CD4-positive, alpha-beta T cell treated with Interleukin-6 at 100 ng/mL for 8 hours (primary cell): ENCODE results near the gene EGFL6.
"Not testable (repeated sequence)": the region's sequence is repeated elsewhere in the genome, so short reads cannot be mapped to it uniquely, and the experiment has no call there.

ENCODE experiments used
- DNase-seq: peaks from one replicate; pipeline ENCODE4 v3.0.0-alpha.2; 2020; ENCODE audit warnings: mixed read lengths, low spot score

EGFL6 gene

DNA sequence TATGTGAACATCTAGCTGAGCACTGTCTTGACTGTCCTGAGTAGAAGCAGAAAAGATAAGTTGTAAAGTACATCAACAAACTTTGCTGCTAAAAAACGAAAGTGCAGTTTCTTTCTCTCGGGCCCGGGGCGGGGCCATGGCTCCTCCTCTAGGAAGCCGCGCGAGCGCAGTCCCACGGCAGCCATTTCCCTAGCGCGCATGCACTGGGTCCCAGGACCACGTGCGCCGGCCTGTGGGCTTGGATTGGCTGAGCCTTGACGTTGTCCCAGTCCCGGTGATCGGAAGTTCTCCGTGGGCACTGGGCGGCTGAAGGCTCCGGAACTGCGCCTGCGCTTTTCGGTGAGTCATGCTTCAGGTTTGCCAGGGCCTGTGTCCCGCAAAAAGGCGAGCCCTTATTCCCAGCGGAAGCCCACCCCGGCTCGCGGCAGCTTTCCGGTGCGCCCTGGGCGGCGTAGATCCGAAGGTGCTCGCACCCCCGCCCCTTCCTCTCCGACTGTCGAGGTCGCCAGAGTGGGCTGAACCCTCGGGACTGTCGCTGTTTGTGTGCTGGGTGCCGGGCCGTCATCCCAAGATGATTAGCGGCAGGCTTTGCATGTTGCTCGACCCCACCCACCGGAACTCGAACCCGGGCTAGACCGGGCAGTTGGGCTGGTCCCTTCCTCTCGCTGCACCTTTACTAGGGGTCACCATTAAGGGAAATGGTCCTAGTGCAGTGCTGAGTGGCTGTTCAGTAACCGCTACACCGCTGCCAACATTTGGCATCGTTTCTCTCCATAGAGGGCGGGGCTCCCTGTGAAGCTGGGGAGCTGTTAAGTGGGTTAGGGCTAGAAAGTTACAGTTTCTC, 83.7 kb downstream of the EGFL6 start, which contains the start of gene TCEANC:
Gene TCEANC (plus strand): TSS at position 292 of the 844 bp plus-strand sequence. CDS start 9,368 bp downstream, outside the sequence.
- peak; percentile 96 for DNase-seq

DNA sequence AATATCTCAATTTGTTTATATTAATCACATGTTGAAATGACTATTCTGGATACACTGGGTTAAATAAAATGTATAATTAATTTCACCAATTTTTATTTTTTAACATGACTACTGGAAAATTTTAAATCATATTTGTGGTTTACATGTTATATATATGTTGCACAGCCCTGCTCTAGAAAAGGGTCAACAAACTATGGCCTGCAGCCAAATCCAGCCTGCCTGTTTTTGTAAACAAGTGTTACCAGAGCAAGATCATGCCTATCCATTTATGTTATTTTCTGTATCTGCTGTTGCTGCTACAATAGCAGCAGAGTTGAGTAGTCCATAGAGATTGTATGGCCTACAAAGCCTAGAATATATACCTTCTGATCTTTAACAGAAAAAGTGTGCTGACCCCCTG, 84.7 kb downstream of the EGFL6 start:
- no peak for DNase-seq

- DNase-seq = no peak
Observed at GRCh38 chrX:13655674-13656073, 86.3 kb downstream of the EGFL6 start.

DNA sequence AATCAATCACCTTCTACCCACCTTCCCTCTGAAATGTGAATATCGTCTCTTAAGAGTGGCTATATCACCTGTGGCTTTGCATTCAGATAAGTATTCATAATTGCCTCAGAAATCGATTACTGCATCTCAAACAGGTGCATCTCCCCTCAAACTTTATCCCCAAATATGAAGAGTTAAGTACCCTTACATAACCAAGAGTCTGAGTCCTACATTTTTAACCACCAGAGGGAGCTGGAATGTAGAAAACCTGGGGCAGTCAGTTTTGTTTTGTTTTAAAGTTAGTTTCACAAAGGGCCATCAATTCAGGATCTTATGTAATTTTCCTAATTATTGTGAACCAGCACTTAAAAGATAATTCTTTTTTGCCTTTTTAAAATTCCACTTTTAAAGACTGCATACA, 89.2 kb downstream of the EGFL6 start:
- peak; percentile 61 for DNase-seq

GRCh38 chrX:13659063-13659462, 89.7 kb downstream of the EGFL6 start:
- no peak for DNase-seq

- no peak for DNase-seq
Observed at GRCh38 chrX:13661735-13662288, 92.4 kb downstream of the EGFL6 start.

GRCh38 chrX:13662355-13662791, 93.0 kb downstream of the EGFL6 start:
- no peak for DNase-seq

GRCh38 chrX:13664020-13664419, 94.6 kb downstream of the EGFL6 start:
- no peak for DNase-seq

DNA sequence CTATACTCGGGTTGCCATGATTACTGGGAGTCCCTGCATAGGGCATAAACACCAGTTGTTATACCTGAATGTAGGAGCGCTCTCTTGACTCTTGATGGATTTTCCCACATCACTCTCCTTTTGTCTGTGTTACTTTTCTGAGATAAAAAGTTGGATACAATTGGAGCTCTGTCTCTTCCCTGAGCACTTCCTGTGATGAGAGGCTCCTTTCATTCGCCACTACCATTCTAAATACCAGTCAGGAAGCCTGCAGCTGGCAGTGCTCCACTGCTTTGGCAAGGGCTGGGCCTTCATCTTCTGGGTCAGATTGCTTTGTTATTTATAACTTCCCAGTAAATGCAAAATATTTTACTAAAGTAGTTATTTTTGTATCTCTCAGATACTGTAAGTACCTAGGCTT, 97.4 kb downstream of the EGFL6 start:
- DNase-seq = no peak

GRCh38 chrX:13667919-13668318, 98.5 kb downstream of the EGFL6 start:
- no peak for DNase-seq

DNA sequence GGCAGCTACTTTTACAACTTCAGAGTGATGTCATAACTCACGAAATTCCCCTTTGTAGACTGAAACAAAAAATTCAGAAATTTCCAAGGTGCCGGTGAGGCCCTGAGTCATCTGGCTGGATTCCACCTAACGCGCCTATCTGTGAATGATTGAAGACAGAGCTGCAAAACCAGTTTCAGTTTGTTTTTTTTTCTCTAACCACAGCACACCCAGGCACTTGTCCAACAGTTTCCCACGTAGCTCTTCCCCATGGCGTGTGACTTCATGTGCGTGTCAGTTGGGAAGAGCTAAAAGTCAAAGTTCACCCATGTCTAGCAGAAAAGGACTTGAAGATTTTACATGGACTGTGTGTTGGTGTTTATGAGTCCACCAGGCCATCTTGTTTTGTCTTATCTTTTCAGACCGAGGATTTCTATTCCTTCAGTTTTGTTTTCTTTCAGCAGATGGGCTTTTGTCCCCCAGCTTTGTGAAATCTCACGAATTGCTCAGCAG, 99.9 kb downstream of the EGFL6 start:
- DNase-seq = peak; percentile 21

DNA sequence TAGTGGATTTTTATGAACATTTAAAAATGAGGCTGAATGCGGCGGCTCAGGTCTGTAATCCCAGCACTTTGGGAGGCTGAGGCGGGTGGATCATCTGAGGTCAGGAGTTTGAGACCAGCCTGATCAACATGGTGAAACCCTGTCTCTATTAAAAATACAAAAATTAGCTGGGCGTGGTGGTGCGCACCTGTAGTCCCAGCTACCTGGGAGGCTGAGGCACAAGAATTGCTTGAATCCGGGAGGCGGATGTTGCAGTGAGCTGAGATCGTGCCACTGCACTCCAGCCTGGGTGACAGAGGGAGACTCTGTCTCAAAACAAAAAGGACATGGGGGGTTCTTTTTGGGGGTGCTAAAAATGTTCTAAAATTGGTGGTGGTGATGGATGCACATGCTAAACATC, 100.4 kb downstream of the EGFL6 start:
- not testable (repeated sequence) for DNase-seq

DNA sequence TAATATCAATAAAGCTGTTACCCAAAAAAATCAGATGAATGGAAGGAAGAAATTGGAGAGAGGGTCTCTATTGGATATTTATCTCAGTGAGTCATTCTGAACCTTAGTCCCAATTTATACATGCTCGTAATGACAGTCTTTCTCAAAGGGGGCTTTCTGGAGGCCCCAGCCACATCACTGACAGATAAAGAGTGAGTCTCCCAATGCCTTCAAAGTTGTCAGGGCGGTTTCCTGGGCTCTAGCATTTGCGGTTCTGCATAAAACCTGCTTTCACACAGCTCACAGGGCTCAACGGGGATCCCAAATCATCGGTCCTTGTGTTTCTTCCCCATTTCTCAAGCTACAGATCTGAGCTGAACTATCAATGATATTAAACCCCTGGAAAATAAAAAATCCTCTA, 100.8 kb downstream of the EGFL6 start:
- DNase-seq = no peak

DNA sequence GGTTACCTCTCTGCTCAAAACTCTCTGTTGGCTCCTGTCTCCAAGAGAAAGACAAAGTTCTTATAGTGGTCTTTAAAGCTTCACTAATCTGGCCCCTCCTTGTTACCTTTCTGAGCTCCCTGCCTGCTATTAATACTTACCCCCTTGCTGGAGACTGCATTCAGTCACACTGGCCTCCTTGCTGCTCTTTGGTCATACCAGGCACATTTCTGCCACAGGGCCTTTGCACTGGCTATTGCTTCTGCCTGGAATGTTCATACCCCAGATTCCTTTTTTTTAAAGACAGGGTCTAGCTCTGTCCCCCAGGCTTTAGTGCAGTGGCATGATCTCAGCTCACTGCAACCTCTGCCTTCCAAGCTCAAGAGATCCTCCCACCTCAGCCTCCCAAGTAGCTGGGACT, 103.6 kb downstream of the EGFL6 start:
- no peak for DNase-seq

DNA sequence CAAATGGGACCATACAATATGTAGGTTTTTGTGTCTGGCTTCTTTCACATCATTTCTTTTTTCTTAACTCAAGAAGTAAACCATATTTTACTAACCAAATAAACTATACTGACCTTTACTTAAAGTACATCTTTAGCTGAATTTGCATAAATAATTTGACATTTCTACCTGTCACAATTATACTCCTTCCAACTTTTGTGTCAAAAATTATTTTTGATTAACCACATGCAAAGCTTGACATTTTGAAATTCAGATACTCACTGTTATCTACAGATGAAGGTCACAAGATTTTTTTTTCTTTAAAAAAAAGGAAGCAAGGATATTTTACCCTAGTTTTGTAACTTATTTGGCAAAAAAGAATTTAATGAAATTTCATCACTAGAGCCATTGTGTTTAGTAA, 107.5 kb downstream of the EGFL6 start:
- DNase-seq = no peak

- DNase-seq = not testable (repeated sequence)
Observed at GRCh38 chrX:13679700-13680099, 110.3 kb downstream of the EGFL6 start.

DNA sequence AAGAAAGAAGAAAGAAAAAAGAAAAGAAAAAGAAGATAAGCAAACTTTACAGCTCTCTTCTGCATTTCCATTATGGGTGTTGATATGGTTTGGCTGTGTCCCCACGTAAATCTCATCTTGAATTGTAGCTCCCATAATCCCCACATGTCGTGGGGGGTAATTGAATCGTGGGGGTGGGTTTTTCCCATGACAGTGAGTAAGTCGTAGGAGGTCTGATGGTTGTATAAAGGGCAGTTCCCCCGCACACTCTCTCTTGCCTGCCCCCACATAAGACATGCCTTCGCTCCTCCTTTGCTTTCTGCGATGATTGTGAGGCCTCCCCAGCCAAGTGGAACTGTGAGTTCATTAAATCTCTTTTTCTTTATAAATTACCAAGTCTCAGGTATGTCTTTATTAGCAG, 112.2 kb downstream of the EGFL6 start:
- DNase-seq = no peak
